ENCODE results near the gene PRR15L.

Gene PRR15L

GRCh38 chr17:47967607-47968252, 10.0 kb upstream of the PRR15L start:
- Histone ChIP-seq H2AFZ (ENCODE audit: low read depth, low read length) (no peak overlapping the region), H3K9me3 (ENCODE audit: insufficient read depth, low read length) (no peaks in the 10 kb centered on the region), H3K4me1 (ENCODE audit: low read length) (peaks cover 17% of the 10 kb centered on the region), H3K36me3 (replicated peaks; ENCODE audit: low read depth, low read length) (no peaks in the 10 kb centered on the region), H3K4me3 (ENCODE audit: low read length) (no peak overlapping the region), H3K27ac (ENCODE audit: low read length) (no peak overlapping the region), H3K79me2 (ENCODE audit: low read length) (peaks cover 17% of the 10 kb centered on the region), H3K9ac (ENCODE audit: low read length) (no peak overlapping the region), H4K20me1 (ENCODE audit: insufficient read depth, low read length) (no peaks in the 10 kb centered on the region), H3K4me2 (ENCODE audit: low read length) (no peak overlapping the region), H3K27me3 (ENCODE audit: low read depth, low read length) (no peaks in the 10 kb centered on the region)
- TF ChIP-seq EZH2phosphoT487 (IDR thresholded peaks at IDR 0.05; ENCODE audit: low read depth) (no peak), CTCF (IDR thresholded peaks at IDR 0.05; ENCODE audit: low read depth, low read length) (no peak)

- Histone ChIP-seq H3K4me2 (ENCODE audit: low read length) (no peak overlapping the region), H3K9me3 (ENCODE audit: insufficient read depth, low read length) (no peaks in the 10 kb centered on the region), H3K36me3 (replicated peaks; ENCODE audit: low read depth, low read length) (no peaks in the 10 kb centered on the region), H3K79me2 (ENCODE audit: low read length) (peaks cover under 1% of the 10 kb centered on the region; the same call in 1 of the 2 replicates), H3K4me1 (ENCODE audit: low read length) (peaks cover 7% of the 10 kb centered on the region), H4K20me1 (ENCODE audit: insufficient read depth, low read length) (no peaks in the 10 kb centered on the region), H3K27ac (ENCODE audit: low read length) (no peak overlapping the region), H3K27me3 (ENCODE audit: low read depth, low read length) (no peaks in the 10 kb centered on the region), H3K9ac (ENCODE audit: low read length) (no peak overlapping the region), H3K4me3 (ENCODE audit: low read length) (no peak overlapping the region), H2AFZ (ENCODE audit: low read depth, low read length) (no peak overlapping the region)
- TF ChIP-seq EZH2phosphoT487 (IDR thresholded peaks at IDR 0.05; ENCODE audit: low read depth) (no peak), CTCF (IDR thresholded peaks at IDR 0.05; ENCODE audit: low read depth, low read length) (no peak)
These were observed 8.4 kb upstream of the PRR15L start for GRCh38 chr17:47966079-47966519.

- peaks cover 2% of the 10 kb centered on the region for H3K4me1 ChIP-seq (ENCODE audit: low read length)
- H3K36me3 ChIP-seq (replicated peaks; ENCODE audit: low read depth, low read length) = no peaks in the 10 kb centered on the region
- H3K9ac ChIP-seq (ENCODE audit: low read length) = no peak overlapping the region
- TF ChIP-seq EZH2phosphoT487 (IDR thresholded peaks at IDR 0.05; ENCODE audit: low read depth) (no peak), CTCF (IDR thresholded peaks at IDR 0.05; ENCODE audit: low read depth, low read length) (no peak)
- no peaks in the 10 kb centered on the region for H3K27me3 ChIP-seq (ENCODE audit: low read depth, low read length)
- no peak overlapping the region for H3K4me2 ChIP-seq (ENCODE audit: low read length)
- no peaks in the 10 kb centered on the region for H3K79me2 ChIP-seq (ENCODE audit: low read length)
- no peak overlapping the region for H3K27ac ChIP-seq (ENCODE audit: low read length)
- no peaks in the 10 kb centered on the region for H3K9me3 ChIP-seq (ENCODE audit: insufficient read depth, low read length)
- H4K20me1 ChIP-seq (ENCODE audit: insufficient read depth, low read length) = no peaks in the 10 kb centered on the region
- no peak overlapping the region for H3K4me3 ChIP-seq (ENCODE audit: low read length)
- H2AFZ ChIP-seq (ENCODE audit: low read depth, low read length) = no peak overlapping the region
These were observed 7.2 kb upstream of the PRR15L start for GRCh38 chr17:47964856-47965255.

- H3K9me3 ChIP-seq (ENCODE audit: insufficient read depth, low read length) = no peaks in the 10 kb centered on the region
- TF ChIP-seq CTCF (IDR thresholded peaks at IDR 0.05; ENCODE audit: low read depth, low read length) (no peak), EZH2phosphoT487 (IDR thresholded peaks at IDR 0.05; ENCODE audit: low read depth) (no peak)
- H4K20me1 ChIP-seq (ENCODE audit: insufficient read depth, low read length) = no peaks in the 10 kb centered on the region
- no peak overlapping the region for H3K9ac ChIP-seq (ENCODE audit: low read length)
- H3K4me1 ChIP-seq (ENCODE audit: low read length) = no peaks in the 10 kb centered on the region
- H3K4me3 ChIP-seq (ENCODE audit: low read length) = no peak overlapping the region
- H3K36me3 ChIP-seq (replicated peaks; ENCODE audit: low read depth, low read length) = no peaks in the 10 kb centered on the region
- H3K27ac ChIP-seq (ENCODE audit: low read length) = no peak overlapping the region
- H3K27me3 ChIP-seq (ENCODE audit: low read depth, low read length) = 0 out of 2 replicates have a peak, but pooled peaks cover 3% of the 10 kb centered on the region
- no peak overlapping the region for H3K4me2 ChIP-seq (ENCODE audit: low read length)
- no peaks in the 10 kb centered on the region for H3K79me2 ChIP-seq (ENCODE audit: low read length)
- H2AFZ ChIP-seq (ENCODE audit: low read depth, low read length) = no peak overlapping the region
These were observed 5.2 kb upstream of the PRR15L start for GRCh38 chr17:47962901-47963300.
